ENCODE results near the gene SH2D4B.

Gene SH2D4B

DNA sequence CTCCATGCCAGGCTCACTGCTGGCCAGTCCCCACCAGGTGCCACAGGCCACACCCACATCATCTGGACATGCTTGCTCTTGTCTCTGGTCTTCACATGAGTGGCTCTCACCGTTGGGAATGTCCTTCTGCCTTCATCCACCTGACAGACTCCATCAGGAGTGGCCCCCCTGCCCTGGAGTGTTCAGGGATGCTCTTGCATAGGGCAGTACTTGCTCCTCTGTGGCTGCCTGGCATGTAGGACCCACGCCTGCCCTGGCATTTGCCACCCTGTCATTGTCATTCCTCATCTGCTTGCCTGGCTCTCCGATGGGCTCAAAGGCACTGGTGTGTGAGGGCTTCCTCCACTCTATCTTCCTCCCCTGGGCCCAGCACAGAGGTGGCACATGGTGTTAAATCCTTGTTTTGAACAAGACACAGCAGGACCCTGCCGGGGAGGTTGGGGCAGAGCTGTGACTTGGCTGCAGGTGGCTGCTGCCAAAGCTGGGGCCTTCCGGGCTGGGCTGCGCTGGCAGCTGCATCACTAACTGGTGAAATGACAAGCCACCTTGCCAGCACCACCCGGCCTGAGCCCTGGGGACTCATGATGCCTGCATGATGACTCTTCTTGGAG lies 1.8 kb downstream of the SH2D4B start:
- Histone ChIP-seq H3K4me3 (replicated peaks; ENCODE audit: insufficient read depth, low read length) (no peak overlapping the region), H3K27me3 (ENCODE audit: insufficient read depth, poor library complexity, severe bottlenecking) (no peaks in the 10 kb centered on the region), H3K27ac (replicated peaks) (no peak overlapping the region)
- DNase-seq (ENCODE audit: low read depth in 1 of 2, low spot score in 1 of 2): no peak
- TF ChIP-seq, protein P1, sequence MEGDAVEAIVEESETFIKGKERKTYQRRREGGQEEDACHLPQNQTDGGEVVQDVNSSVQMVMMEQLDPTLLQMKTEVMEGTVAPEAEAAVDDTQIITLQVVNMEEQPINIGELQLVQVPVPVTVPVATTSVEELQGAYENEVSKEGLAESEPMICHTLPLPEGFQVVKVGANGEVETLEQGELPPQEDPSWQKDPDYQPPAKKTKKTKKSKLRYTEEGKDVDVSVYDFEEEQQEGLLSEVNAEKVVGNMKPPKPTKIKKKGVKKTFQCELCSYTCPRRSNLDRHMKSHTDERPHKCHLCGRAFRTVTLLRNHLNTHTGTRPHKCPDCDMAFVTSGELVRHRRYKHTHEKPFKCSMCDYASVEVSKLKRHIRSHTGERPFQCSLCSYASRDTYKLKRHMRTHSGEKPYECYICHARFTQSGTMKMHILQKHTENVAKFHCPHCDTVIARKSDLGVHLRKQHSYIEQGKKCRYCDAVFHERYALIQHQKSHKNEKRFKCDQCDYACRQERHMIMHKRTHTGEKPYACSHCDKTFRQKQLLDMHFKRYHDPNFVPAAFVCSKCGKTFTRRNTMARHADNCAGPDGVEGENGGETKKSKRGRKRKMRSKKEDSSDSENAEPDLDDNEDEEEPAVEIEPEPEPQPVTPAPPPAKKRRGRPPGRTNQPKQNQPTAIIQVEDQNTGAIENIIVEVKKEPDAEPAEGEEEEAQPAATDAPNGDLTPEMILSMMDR (IDR thresholded peaks at IDR 0.05; ENCODE audit: insufficient read depth, low read length): no peak
- TF ChIP-seq, protein P2, sequence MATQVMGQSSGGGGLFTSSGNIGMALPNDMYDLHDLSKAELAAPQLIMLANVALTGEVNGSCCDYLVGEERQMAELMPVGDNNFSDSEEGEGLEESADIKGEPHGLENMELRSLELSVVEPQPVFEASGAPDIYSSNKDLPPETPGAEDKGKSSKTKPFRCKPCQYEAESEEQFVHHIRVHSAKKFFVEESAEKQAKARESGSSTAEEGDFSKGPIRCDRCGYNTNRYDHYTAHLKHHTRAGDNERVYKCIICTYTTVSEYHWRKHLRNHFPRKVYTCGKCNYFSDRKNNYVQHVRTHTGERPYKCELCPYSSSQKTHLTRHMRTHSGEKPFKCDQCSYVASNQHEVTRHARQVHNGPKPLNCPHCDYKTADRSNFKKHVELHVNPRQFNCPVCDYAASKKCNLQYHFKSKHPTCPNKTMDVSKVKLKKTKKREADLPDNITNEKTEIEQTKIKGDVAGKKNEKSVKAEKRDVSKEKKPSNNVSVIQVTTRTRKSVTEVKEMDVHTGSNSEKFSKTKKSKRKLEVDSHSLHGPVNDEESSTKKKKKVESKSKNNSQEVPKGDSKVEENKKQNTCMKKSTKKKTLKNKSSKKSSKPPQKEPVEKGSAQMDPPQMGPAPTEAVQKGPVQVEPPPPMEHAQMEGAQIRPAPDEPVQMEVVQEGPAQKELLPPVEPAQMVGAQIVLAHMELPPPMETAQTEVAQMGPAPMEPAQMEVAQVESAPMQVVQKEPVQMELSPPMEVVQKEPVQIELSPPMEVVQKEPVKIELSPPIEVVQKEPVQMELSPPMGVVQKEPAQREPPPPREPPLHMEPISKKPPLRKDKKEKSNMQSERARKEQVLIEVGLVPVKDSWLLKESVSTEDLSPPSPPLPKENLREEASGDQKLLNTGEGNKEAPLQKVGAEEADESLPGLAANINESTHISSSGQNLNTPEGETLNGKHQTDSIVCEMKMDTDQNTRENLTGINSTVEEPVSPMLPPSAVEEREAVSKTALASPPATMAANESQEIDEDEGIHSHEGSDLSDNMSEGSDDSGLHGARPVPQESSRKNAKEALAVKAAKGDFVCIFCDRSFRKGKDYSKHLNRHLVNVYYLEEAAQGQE (IDR thresholded peaks at IDR 0.05; ENCODE audit: insufficient replicate concordance, low read depth): no peak
- TF ChIP-seq POLR2AphosphoS5 (IDR thresholded peaks at IDR 0.05; ENCODE audit: low read depth): no peak
- no peak for TF ChIP-seq GABPA (IDR thresholded peaks at IDR 0.05; ENCODE audit: low read depth)
- no peak for TF ChIP-seq SPI1 (IDR thresholded peaks at IDR 0.05; ENCODE audit: borderline replicate concordance, low read depth)

DNA sequence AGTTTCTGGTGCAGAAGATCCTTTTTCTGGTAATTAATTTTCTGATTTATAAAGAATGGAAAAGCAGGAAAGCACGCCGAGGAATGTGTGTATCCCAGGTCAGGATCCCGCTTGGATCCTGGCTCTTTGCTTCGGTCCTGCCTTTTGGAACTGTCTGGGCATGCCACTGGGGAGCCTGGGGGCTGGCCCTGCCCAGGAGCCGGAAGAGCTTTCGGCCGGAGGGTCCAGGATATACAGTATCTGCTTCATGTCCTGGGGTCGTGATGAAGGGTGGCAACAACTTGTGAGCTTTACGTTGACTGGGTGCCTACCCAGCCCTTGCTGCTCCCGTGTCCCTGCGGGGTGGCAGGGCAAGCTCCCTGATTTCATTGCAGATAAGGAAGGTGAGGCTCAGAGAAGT lies 2.4 kb downstream of the SH2D4B start:
- TF ChIP-seq, protein P2 (IDR thresholded peaks at IDR 0.05; ENCODE audit: insufficient replicate concordance, low read depth): no peak
- no peak for TF ChIP-seq POLR2AphosphoS5 (IDR thresholded peaks at IDR 0.05; ENCODE audit: low read depth)
- H3K4me3 ChIP-seq (replicated peaks; ENCODE audit: insufficient read depth, low read length): no peak overlapping the region
- no peaks in the 10 kb centered on the region for H3K27me3 ChIP-seq (ENCODE audit: insufficient read depth, poor library complexity, severe bottlenecking)
- H3K27ac ChIP-seq (replicated peaks): no peak overlapping the region
- DNase-seq (ENCODE audit: low read depth in 1 of 2, low spot score in 1 of 2): no peak

DNA sequence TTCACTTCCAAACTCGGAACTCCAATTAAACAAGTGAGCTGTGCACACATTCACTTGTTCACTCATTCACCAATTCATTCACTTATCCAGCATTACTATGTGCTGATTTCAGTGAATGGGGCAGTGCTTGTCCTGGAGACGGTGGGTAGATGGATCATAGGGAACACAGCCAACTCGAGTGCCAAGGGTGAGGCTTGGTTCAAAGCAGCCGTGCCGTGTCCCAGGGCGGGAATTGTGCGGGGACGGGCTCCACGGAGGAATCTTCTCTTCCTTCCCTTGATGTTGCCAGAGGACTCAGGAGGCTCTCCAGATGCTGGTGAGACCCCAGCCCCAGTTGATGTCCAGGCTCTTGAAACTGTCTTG lies 2.9 kb downstream of the SH2D4B start:
- Histone ChIP-seq H3K4me3 (replicated peaks; ENCODE audit: insufficient read depth, low read length) (no peak overlapping the region), H3K27me3 (ENCODE audit: insufficient read depth, poor library complexity, severe bottlenecking) (no peaks in the 10 kb centered on the region), H3K27ac (replicated peaks) (no peak overlapping the region)
- DNase-seq (ENCODE audit: low read depth in 1 of 2, low spot score in 1 of 2): no peak
- TF ChIP-seq, protein P2 (IDR thresholded peaks at IDR 0.05; ENCODE audit: insufficient replicate concordance, low read depth): no peak
- TF ChIP-seq, protein P1 (IDR thresholded peaks at IDR 0.05; ENCODE audit: insufficient read depth, low read length): no peak
- TF ChIP-seq SPI1 (IDR thresholded peaks at IDR 0.05; ENCODE audit: borderline replicate concordance, low read depth) (no peak), POLR2AphosphoS5 (IDR thresholded peaks at IDR 0.05; ENCODE audit: low read depth) (no peak), GABPA (IDR thresholded peaks at IDR 0.05; ENCODE audit: low read depth) (no peak)

All from HL-60 (cell line).